ENCODE measurements around the gene NAB1.
"Not testable (repeated sequence)": the region's sequence is repeated elsewhere in the genome, so short reads cannot be mapped to it uniquely, and the experiment has no call there.

The NAB1 gene

DNA sequence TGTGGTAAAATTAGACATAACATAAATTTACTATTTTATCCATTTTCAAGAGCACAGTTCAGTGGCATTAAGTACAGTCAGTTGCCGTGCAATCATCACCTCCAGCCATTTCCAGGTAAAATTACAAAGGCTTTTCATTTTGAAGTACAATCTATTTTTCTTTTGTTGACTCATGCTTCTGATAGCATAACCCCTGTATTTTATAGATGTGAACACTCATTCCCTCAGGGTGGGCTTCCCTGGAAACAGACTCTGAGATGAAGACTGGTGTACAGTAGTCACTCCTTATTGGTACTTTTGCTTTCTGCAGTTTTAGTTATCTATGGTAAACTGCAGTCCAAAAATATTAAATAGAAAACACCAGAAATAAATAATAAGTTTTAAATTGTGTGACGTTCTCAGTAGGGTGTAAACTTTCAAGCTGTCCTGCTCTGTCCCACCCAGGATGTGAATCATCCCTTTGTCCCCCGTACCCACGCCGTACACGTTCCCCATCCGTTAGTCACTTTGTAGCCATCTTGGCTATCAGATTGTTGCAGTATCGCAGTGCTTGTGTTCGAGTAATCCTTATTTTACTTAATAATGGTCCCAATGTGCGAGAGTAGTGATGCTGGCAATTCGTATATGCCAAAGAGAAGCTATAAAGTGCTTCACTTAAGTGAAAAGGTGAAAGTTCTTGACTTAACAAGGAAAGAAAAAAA, 41.1 kb upstream of the NAB1 start:
- Histone ChIP-seq H3K27ac (peak overlapping the region; percentile 98), H3K27me3 (replicated peaks) (no peaks in the 10 kb centered on the region), H3K36me3 (replicated peaks) (no peaks in the 10 kb centered on the region), H3K4me3 (ENCODE audit: low read depth, low read length) (peak overlapping the region; percentile 27)
- peak; percentile 91 for DNase-seq
- TF ChIP-seq, protein P1, sequence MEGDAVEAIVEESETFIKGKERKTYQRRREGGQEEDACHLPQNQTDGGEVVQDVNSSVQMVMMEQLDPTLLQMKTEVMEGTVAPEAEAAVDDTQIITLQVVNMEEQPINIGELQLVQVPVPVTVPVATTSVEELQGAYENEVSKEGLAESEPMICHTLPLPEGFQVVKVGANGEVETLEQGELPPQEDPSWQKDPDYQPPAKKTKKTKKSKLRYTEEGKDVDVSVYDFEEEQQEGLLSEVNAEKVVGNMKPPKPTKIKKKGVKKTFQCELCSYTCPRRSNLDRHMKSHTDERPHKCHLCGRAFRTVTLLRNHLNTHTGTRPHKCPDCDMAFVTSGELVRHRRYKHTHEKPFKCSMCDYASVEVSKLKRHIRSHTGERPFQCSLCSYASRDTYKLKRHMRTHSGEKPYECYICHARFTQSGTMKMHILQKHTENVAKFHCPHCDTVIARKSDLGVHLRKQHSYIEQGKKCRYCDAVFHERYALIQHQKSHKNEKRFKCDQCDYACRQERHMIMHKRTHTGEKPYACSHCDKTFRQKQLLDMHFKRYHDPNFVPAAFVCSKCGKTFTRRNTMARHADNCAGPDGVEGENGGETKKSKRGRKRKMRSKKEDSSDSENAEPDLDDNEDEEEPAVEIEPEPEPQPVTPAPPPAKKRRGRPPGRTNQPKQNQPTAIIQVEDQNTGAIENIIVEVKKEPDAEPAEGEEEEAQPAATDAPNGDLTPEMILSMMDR (IDR thresholded peaks at IDR 0.05; ENCODE audit: low read depth, low read length, missing control alignments), result no peak
- in situ Hi-C loops (cut with HindIII; ENCODE audit: low pct_ligation_motif_present, low sequenced_read_pairs), result no loop called here

DNA sequence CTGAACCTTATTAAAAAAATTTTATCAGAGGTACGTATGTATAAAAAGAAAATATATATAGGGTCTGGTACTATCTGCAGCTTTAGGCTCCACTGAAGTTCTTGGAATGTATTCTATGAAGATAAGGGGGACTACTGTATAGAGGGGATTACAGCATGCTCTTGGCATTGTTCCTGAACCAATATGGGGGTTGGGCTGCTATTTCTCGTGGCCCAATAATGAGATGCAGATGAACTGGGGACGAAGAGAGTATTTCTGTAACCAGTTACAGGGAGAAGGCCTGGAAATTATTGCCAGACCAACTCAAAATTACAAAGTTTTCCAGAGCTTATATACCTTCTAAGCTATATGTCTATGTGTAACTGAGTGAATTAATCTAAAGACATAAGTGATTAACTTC, 40.0 kb upstream of the NAB1 start:
- H3K4me3 ChIP-seq (ENCODE audit: low read depth, low read length); H3K27me3 ChIP-seq (replicated peaks); in situ Hi-C loops (cut with HindIII; ENCODE audit: low pct_ligation_motif_present, low sequenced_read_pairs); H3K36me3 ChIP-seq (replicated peaks): not testable (repeated sequence)
- peak; percentile 19 for DNase-seq
- H3K27ac ChIP-seq, result peak overlapping the region; percentile 98

- in situ Hi-C loops (cut with HindIII; ENCODE audit: low pct_ligation_motif_present, low sequenced_read_pairs); DNase-seq; H3K36me3 ChIP-seq (replicated peaks): not testable (repeated sequence)
Measured at GRCh38 chr2:190609397-190609796, 39.5 kb upstream of the NAB1 start.

GRCh38 chr2:190610528-190610927, 38.4 kb upstream of the NAB1 start:
- DNase-seq; in situ Hi-C loops (cut with HindIII; ENCODE audit: low pct_ligation_motif_present, low sequenced_read_pairs); H3K27me3 ChIP-seq (replicated peaks); H3K4me3 ChIP-seq (ENCODE audit: low read depth, low read length); H3K27ac ChIP-seq; H3K36me3 ChIP-seq (replicated peaks): not testable (repeated sequence)

More at GRCh38 chr2:190609397-190609796, 39.5 kb upstream of the NAB1 start:
- not testable (repeated sequence) for H3K27me3 ChIP-seq (replicated peaks); H3K4me3 ChIP-seq (ENCODE audit: low read depth, low read length); H3K27ac ChIP-seq

- Histone ChIP-seq H3K36me3 (replicated peaks) (no peaks in the 10 kb centered on the region), H3K27me3 (replicated peaks) (no peaks in the 10 kb centered on the region), H3K27ac (no peak overlapping the region), H3K4me3 (ENCODE audit: low read depth, low read length) (no peak overlapping the region)
- TF ChIP-seq, protein P1 (IDR thresholded peaks at IDR 0.05; ENCODE audit: low read depth, low read length, missing control alignments), result no peak
- DNase-seq, result no peak
- in situ Hi-C loops (cut with HindIII; ENCODE audit: low pct_ligation_motif_present, low sequenced_read_pairs), result no loop called here
Measured at GRCh38 chr2:190615555-190616200, 33.2 kb upstream of the NAB1 start.

DNA sequence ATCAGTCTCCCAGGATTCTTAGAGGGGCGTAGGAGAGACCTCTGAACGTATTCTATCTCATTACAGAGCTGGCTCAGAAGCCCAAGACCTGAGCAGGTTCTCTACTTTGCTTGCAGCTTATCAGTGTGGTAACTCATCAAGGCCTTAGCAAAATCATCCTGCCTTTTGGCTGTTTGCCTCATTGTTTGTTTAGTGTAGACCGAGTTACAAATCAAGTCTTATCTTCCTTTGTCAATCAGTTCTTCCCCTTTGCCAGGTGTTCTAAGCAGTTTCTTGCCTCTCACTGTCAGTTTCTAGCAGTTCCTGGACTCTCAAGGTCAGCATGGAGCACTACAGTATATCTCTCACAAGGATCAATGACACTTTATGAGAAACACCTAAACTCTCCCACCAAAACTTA, 30.9 kb upstream of the NAB1 start:
- Histone ChIP-seq H3K27ac (no peak overlapping the region), H3K27me3 (replicated peaks) (no peaks in the 10 kb centered on the region), H3K4me3 (ENCODE audit: low read depth, low read length) (no peak overlapping the region), H3K36me3 (replicated peaks) (no peaks in the 10 kb centered on the region)
- no peak for DNase-seq
- TF ChIP-seq, protein P1 (IDR thresholded peaks at IDR 0.05; ENCODE audit: low read depth, low read length, missing control alignments), result no peak
- in situ Hi-C loops (cut with HindIII; ENCODE audit: low pct_ligation_motif_present, low sequenced_read_pairs), result no loop called here

GRCh38 chr2:190625691-190626090, 23.2 kb upstream of the NAB1 start:
- H3K27me3 ChIP-seq (replicated peaks), result no peaks in the 10 kb centered on the region
- H3K27ac ChIP-seq, result no peak overlapping the region
- in situ Hi-C loops (cut with HindIII; ENCODE audit: low pct_ligation_motif_present, low sequenced_read_pairs), result no loop called here
- TF ChIP-seq, protein P1 (IDR thresholded peaks at IDR 0.05; ENCODE audit: low read depth, low read length, missing control alignments), result no peak
- H3K36me3 ChIP-seq (replicated peaks), result no peaks in the 10 kb centered on the region
- DNase-seq, result no peak
- H3K4me3 ChIP-seq (ENCODE audit: low read depth, low read length), result no peak overlapping the region

Measured in brain microvascular endothelial cell (primary cell).